NCI-H748 (cell line): ENCODE results near the gene NLRP8.
"Not testable (repeated sequence)": the region's sequence is repeated elsewhere in the genome, so short reads cannot be mapped to it uniquely, and the experiment has no call there.

Source experiments
- DNase-seq: peaks from one replicate; lab custom pipeline; 2025; ENCODE audit not compliant: unreplicated experiment; lab: John Stamatoyannopoulos, UW

Gene NLRP8

DNA sequence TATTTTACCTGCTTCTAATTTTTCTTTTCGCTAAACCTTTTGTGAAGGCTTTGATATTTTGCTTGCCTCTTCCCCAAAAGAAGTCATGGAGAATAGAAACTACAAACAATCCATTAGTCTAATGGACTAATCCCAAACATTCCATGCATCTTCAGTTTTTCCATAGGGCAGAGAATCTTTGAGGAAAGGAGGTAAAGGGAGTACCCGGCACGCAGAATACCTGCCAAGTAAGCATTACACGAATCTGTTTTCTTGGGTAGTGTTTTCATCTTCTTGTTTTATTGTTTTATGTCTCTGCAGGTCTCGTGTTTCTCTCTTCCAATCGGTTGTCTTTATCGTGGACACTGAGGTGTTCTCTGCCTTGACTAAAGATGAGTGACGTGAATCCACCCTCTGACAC, at the start of gene NLRP8:
NLRP8 (plus strand) TSS at position 301 of the 400 bp plus-strand sequence.
- DNase-seq, result no peak

DNA sequence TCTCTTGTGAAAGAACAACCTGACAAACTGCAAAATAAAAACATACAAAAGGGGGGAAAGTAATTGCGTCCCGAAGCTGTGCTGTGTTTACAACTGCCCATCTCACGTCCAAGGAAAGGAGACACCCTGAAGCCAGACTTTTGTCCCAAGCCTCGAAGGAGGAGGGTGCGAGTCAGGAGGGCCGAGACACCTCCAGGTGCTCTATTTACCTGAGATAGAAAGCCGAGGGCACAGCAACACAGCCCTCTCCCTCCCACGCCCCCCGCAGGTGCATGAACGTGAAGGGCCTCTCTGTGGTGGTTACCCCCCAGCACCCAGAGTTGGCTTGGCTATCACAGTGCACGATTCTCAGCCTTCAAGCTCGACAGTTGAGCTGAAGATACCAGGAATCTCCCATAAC, 48.7 kb upstream of the NLRP8 start:
- no peak for DNase-seq

DNA sequence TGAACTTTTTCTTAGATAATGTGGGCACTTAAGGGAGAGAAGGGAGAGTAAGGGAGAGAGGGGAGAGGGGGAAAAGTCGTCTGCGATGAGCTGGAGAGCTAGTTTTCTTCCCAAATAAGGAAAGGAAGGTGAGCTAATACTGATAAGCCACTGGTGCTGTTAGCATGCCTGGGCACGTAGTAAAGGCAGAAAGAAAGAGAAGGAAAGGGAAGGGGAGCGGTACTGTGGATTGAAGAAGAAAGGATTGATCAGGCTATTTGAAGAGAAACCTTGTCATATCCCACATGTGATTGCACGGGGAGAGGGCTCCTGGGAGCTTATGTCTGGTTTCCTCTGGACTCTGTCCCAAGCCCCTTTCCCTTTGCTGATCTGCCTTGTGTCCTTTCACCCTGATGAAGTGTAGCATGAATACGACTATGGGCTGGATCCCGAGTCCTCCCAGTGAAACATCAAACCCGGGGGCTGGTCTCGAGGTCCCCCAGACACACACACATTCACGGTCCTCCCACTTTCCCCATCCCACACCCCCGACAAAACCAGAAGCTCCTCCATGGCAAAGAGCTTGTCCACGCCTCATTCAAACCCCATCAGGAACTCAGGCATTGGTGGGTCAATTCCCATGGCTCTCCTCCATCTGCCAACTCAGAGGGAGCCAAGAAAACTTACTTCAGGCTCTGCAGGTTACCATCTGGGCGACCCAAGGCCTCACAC, 46.1 kb upstream of the NLRP8 start:
- DNase-seq, result no peak

DNA sequence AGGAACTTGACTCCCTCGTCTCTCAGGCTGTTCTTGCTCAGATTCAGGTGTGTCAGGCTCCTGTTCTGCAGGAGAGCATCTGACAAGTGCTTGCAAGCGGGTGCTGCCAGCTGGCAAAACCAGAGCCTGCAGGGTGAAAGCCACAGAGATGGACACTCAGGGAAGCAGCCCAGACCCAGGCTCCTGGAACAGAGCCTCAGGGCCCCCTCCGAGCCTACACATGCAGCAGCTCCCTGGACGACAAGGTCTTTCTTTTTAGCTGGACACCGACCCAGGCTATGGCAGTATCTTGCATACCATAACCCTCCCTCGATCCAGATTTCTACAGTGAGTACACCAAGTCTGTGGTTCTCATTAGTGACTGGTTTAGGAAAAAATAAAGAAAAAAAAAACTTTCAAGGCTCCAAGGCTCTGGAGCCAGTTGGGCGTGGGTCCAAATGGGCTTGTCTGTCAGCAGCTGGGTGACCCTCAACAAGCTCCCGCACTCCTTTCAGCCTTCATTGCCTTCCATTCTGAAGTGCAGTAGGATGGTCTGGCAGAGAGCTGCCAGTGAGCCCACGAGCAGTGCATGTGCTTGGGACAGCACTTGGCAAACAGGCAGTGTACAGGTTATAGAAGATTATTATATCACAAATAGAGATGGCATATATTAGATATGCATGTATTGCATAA, 45.4 kb upstream of the NLRP8 start:
- DNase-seq, result no peak

DNA sequence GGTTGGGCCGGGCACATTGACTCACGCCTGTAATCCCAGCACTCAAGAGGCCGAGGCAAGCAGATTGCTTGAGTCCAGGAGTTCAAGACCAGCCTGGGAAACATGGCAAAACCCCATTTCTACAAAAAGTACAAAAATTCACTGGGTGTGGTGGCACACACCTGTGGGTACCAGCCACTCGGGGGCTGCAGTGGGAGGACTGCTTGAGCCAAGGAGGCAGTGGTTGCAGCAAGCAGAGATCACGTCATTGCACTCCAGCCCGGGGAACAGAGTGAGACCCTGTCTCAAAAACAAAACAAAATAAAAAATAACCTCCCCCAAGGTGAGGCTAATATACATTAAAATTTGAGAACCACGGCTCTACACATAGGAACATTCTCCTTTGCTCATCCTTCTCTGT, 40.3 kb upstream of the NLRP8 start:
- no peak for DNase-seq

DNA sequence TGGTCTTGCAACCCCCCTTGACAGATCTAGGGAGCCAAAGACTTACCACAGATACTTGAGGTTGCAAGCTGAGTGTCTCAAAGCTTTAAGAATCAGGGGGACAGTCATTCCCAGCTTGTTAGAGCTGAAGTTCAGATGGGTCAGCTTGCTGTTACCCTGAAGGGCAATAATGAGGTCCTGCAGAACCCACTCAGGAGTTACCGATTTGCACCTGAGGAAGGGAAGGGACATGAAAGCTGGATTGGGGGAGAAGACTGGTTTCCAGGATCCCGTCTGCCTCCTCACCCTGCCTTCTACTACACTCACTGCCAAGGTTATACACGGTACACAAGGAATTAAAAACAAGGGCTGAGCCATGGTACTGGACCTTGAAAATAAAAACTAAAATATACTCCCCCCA, 39.9 kb upstream of the NLRP8 start:
- no peak for DNase-seq

DNA sequence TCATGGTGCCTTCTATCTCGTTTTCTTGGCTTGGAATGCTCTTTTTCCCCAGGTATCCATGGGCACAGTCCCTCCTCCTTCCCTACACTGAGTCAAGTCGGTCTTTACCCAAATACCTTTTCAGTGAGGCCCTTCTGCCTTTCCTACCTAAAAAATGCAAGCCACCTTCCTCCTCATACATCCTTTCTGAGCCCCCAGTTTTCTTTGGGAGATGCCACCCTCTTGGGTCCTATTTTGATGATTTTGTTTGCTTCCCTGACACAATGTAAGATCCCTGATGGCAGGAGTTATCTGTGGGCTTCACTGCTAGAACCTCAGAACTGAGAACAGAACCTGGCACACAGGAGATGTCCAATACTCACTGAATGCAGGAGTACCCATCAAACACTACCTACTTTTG, 37.8 kb upstream of the NLRP8 start:
- DNase-seq, result no peak

DNA sequence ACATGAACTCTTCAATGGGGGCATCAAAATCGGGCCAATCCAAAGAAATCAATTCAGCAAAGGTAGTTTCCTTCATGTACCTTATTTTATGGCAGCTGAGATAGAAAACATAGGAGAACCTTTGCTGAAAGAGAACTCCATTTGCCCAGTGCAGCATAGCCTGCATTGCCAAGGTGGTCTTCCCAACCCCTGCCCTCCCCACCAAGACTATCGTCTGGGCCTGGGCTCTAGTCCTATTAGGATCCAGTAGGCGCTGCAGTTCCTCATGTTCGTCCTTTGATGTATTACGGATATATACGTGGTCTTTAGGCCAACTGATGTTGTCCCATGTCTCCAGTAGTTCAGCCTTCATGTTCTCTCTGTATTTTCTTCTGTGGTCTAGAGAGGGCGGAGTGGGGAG, 34.7 kb upstream of the NLRP8 start:
- no peak for DNase-seq

DNA sequence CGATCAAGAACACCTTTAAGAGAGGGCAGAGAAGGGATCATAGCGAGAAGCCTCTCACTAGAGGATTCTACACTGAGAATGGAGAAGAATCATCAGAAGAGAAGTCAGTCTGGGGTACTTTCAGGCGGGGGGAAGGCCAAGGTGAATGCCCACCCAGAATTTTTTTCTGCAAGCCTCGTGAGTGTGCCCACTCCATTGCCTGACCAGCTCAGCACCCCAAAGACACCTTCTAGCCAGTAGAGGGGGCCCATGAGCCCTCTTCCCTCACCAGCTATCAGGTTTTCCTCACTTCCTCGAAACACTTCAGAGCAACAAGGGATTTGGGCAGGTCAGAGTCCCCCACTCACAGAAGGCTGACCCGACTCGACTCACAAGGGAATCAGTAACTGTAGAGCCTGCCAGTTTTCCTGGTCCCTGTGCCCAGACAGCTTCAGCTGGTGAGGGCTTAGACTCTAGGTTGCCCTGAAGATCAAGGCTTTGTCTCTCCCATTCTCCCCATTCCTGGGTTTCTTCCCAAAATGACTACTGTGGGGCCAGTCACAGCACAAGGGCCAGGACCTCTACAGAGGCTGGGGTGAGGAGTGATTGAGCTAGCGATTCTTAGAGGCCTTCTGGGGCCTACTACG, 33.9 kb upstream of the NLRP8 start:
- no peak for DNase-seq

DNA sequence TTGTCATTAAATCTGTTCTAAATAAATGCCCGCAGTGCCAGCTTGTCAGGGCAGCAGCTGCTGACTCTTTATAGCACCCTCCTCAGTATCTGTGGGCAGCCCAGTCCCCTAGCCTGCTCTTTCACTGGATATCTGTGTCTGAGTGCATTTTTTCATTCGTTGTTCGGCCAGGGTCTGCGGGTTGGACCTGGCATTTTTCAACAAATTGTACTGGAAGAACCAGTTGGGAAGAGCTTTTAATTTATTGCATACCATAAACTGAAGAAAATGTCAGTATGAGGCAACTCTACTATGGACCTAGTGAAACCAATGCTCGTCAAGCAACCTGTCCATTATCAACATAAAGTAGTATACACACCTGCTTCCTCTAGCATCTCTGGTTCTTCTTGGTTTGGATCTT, 24.1 kb upstream of the NLRP8 start:
- DNase-seq, result no peak

DNA sequence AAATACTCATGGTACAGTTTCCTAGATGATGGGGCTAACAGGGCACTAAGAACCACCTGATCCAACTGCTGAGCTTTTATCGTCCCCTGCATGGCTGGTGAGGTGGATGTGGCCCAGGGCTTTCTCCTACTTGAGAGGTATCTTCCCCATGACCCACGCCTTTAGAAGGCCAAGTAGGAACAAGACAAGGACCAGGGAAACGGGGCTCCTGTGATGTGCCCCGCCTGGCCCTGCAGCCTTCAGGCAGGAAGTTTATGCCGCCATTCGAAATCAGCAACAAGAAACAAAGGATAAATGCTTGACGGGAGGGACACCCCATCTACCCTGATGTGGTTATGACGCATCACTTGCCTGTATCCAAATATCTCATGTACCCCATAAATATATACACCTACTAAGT, 19.6 kb upstream of the NLRP8 start:
- no peak for DNase-seq

DNA sequence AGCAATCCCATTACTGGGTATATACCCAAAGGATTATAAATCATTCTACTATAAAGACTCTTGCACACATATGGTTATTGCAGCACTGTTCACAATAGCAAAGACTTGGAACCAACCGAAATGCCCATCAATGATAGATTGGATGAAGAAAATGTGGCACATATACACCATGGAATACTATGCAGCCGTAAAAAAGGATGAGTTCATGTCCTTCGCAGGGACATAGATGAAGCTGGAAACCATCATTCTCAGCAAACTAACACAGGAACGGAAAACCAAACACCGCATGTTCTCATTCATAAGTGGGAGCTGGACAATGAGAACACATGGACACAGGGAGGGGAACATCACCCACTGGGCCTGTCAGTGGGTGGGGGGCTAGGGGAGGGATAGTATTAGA, 18.4 kb upstream of the NLRP8 start:
- not testable (repeated sequence) for DNase-seq

DNA sequence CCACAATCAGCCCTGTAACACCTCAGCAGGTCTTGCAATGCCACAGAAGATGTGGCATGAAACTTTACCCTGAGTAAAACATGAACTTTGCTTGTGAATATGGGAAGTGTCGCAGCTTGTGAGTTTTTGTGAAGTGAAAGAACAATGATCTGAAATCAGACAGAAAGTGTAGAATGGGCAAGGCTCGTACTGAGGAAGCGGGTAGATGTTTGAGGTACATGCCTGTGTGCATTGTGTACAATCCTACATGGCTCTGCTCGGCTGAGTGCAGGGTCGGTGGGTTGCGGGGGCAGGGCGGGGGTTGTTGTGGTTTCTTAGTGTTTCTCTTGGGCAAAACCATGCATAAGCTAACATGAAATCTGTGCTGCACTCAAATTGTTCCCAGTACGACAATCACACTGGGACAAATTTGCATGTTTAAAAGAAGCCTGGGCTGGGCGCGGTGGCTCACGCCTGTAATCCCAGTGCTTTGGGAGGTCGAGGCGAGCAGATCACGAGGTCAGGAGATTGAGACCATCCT, 16.6 kb upstream of the NLRP8 start:
- no peak for DNase-seq

DNA sequence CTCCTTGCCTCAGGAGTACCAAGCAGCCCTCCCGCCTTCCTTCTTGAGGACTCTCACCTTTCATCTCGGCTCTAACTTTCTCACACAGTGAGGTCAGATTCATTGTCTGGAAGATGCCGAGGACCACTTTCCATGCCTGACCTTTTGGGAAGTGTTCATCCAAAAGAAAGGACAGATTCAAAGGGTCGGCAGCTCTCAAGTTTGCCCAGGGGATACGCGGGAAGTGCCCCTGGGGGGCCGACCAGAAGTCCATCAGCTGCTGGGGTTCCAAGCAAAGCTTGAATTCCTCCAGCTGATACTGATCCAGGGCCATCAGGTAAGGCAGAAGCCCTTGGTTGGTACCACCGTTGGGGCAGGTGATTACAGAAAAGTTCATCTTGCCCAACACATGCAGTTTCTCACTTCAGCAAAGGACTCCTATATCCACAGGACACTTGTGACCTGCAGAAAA, 15.7 kb upstream of the NLRP8 start, which contains the start of gene NLRP13:
NLRP13 (minus strand) TSS at position 401 of the 451 bp plus-strand sequence; CDS start at position 376, 25 bp downstream.
- no peak for DNase-seq

DNA sequence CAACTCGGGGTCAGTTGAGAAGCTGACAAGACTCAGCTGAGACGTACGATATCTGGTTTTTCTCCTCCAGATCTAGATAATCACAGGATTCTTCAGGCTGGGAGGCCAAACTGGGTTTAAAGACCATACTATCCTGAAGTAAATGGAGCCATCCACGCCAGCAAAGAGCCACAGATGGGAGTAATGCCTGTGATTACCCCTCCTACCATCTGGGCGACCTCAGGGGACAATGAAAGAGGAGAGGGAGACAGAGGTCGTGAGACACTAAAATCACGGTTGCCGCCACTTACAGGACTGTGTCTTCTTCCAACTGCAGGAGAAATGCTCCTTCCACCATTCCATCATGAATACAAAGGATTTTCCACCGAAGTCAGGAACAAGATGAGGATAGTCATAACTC, 12.4 kb upstream of the NLRP8 start:
- DNase-seq, result no peak

DNA sequence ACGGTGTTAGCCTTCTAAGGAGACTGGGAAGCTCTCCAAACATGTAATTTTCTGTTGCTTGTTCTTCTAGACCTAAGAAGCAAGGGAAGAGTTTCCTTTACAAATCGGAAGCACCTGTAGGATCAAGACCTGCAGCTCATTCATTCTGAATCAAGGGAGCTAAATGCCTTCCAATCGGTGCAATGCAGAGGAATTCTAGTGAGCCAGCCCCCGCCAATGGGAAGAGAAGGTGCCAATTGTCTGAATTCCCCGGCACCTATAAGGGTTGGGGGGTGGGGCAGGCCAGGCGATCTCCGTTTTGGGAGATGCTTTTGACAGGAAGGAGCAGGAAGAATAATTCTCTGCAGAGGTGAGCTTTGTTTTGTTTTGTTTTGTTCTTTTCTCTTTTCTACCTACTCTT, 8.4 kb upstream of the NLRP8 start:
- no peak for DNase-seq

DNA sequence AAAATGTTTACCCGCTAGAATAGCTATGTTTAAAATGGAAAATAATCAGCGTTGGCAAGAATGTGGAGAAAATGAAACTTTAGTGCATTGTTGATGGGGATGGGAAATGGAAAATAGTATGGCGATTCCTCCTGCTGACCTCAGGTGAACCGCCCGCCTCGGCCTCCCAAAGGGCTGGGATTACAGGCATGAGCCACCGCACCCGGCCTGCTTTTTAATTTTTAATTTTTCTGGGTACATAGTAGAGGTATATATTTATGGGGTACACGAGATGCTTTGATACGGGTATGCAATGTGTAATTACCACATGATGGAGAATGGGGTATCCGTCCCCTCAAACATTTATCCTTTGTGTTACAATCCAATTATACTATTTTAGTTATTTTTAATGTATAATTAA, 7.3 kb upstream of the NLRP8 start:
- no peak for DNase-seq

DNA sequence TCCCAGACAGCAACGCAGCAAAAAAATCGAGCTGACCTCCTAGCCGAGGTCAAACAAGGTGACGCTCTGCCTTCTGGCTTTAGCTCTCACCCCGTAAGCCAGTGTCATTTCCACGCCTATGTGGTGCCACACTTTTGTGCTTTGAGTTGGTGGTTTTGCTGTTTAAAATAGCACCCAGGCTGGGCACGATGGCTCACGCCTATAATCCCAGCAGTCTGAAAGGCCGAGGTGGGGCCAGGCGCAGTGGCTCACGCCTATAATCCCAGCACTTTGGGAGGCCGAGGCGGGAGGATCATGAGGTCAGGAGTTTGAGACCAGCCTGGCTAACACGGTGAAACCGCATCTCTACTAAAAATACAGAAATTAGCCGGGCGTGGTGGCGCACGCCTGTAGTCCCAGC, 2.9 kb downstream of the NLRP8 start:
- not testable (repeated sequence) for DNase-seq

DNA sequence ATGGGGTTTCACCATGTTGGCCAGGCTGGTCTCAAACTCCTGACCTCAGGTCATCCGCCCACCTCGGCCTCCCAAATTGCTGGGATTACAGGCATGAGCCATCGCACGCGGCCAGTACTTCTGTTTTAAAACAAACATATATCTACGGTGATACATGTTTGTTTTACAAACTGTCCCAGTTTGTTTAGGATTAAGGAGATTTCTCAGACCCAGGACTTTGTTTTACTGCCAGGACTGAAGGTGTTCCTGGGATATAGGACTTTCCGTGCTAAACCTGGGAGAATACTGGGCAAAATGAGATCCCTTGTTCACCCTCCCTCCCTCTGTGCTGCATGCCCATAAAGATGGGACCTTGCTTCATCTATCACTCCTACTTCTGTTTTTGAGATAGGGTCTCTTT, 8.8 kb downstream of the NLRP8 start:
- DNase-seq, result no peak

DNA sequence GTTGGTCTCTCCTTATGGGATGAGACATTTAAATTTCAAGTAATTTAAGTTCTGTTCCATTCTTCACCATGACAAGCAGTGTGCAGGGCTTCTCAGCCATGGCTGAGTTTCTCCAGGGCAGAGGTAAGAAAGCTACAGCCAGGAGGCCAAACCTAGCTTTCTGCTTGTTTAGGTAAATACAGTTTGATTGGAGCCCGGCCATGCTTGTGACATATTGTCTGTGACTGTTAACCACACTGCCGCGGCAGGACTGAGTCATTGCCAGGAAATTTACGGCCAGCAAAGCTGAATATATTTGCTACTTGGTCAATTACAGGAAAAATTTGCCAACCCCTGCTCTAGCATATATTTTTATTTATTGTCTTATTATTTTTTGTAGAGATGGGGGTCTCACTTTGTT, 10.7 kb downstream of the NLRP8 start:
- no peak for DNase-seq

DNA sequence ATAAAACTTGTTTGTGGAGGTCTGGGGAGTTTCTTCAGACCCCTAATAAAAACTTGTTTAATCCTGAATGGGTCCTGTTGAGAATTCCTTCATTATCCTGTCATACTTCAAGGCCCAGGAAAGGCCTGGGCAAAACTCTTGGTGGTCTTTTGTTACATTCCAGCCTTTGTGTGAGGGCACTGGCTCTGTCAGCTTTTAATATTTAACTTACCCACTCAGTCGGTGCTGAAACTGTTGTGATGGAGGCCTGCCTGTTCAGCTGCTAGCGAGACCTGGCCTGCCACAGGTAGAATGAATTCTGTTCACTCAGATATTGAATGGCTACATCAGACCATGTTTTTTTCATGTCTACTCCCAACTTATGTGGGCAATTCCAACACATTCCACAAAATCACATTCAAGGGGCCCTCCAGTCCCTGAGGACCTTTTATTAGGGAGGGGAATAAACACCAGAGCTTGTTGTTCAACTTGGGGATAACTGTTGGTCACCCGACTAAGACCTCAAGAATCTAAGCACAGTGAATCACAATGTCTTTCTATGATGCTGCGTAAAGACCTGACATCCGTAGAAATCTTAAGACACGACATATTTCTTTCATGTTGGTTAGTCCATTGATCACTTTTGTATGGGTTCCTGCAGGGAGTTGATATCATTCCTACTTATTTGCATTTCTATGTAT, 12.5 kb downstream of the NLRP8 start:
- DNase-seq, result no peak
